Measurements from ENCODE around the gene DUSP5.
"Not testable (repeated sequence)": the region's sequence is repeated elsewhere in the genome, so short reads cannot be mapped to it uniquely, and the experiment has no call there.

The DUSP5 gene, protein sequence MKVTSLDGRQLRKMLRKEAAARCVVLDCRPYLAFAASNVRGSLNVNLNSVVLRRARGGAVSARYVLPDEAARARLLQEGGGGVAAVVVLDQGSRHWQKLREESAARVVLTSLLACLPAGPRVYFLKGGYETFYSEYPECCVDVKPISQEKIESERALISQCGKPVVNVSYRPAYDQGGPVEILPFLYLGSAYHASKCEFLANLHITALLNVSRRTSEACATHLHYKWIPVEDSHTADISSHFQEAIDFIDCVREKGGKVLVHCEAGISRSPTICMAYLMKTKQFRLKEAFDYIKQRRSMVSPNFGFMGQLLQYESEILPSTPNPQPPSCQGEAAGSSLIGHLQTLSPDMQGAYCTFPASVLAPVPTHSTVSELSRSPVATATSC

DNA sequence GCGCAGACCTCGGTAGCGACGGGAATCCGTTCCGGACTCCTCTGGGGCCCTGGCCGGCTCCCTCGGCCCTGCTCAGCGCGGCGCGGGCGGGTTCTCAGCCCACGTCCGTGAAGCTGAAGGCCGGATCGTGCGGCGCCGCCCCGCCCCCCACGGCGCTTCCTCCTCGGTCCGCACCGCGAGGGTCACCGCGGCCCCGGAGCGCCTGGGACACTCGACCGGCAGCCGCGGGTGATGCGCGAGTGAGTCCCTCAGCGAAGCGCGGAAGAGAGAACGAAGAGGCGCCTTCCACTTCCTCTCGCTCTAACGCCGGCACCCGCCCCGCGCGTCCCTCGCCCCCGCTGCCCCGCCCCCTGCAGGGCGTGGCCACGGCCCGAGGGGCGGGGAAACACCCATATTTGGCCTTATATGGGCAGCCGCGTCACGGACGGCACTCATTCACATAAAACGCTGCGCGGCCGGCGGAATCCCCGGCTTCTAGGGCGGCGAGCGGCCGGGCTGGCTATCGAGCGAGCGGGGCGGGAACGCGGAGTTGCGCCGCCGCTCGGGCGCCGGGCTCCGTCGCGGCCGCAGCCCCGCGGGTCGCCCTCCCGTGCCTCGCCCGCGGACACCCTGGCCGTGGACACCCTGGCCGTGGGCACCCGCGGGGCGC is at the start of gene DUSP5:
DUSP5 (plus strand) TSS at position 470 of the 649 bp plus-strand sequence. CDS start 215 bp downstream, outside the sequence.
- DNase-seq, result peak; percentile 77

DNA sequence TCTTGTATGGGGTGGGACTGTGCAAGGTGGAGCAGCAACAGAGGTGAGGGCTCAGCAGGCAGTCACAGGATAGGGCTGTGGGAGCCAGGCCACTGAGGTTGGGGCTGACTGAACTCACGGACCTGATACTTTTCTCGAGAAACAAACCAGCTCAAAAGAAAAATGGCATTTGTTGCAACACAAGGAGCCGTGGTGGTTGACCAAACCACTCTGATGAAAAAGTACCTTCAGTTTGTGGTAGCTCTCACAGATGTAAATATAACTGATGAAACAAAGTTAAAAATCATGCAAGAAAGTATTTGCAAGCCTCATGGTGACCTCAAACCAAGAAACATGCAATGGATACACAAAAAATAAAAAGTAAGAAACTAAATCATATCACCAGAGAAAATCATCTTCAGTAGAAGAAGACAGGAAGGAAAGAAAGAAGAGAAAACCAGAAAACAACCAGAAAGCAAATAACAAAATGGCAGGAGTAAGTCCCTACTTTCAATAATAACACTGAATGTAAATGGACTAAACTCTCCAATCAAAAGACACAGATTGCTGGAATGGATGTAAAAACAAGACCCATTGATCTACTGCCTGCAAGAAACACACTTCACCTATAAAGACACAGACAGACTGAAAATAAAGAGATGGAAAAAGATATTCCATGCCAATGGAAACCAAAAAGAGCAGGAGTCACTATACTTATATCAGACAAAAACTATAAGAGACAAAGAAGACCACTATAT is 48.9 kb upstream of the DUSP5 start:
- no peak for DNase-seq

DNA sequence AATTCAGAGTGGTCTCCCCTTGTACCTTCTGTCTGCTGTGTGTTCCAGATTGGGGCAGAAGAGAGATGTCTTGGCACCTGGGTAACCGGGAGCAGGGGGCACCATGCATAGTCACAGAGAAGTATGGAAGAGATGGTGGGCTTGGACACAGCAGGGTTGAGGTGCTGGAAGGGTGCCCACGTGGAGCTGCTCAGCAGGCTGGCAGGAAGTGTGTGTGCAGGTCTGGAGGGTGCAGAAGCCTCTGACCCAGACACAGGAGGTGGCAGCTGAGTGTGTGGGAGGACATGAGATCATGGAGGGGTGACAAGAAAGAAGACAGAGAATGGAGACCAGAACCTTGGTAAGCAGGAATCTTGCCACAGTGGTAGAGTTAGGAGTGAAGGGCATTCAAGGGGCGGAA is 42.3 kb upstream of the DUSP5 start:
- no peak for DNase-seq

DNA sequence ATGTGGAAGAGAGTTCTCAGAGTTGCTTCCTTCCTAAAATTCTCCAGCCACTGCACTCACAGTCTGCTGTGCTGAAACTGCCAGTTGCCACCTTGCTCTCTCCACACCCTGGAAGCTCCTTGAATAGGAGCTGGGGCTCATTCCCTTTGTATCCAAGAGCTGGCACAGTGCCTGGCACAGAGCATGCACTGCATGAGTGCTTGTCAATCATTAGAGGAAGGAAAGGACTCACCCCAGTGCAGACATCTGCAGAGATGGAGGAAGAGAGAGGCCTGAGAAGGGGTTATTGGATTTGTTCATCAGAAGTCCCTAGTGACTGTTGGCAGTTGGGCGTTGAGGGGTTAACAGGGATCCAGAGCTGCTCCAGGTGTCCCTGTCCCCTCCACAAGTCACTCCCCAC is 41.7 kb upstream of the DUSP5 start:
- DNase-seq, result no peak

DNA sequence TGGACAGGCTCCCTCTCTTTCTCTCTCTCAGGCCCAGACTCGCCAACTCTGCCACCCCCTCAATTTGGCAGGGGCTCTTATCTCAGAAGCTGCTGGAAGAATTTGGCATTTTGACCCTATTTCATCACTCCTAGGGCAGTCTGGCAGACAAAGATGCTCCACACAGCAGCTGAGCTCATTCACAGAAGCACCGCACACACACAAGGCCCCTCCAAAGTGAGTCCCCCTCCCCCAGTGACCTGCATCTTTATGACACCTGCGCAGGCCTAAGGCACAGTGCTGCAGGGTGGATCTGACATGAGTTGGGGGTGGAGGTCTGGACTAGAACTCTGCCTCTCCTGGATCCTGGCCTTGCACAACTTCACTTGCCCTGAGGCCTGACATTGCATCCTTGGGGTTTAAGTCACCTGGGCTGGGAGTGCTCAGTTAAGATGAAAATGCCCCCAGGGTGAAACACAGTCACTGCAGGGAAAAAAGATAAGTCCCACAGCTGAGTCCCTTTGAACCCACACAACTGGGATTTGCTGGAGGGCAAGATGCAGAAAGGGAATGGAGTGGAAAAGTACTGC is 41.1 kb upstream of the DUSP5 start:
- DNase-seq, result no peak

DNA sequence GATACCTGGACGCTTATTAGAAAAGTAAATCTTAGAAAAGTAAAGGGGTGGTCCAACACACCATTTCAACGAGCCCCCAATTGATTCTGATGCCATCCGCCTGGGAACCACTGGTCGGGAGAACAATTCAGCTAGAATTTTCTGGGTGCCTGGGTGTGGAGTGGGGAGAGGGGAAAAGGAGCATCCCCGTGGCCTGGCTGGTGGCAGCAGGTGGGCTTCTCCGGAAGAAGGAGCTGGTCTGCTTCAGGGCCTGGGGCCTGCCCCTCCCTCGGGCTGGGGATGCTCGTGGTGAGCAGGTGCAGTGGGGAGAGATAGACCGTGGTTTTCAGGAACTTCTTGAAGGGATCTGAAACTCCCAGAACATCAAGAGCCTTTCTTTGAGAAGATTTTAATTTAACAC is 39.9 kb upstream of the DUSP5 start:
- no peak for DNase-seq

DNA sequence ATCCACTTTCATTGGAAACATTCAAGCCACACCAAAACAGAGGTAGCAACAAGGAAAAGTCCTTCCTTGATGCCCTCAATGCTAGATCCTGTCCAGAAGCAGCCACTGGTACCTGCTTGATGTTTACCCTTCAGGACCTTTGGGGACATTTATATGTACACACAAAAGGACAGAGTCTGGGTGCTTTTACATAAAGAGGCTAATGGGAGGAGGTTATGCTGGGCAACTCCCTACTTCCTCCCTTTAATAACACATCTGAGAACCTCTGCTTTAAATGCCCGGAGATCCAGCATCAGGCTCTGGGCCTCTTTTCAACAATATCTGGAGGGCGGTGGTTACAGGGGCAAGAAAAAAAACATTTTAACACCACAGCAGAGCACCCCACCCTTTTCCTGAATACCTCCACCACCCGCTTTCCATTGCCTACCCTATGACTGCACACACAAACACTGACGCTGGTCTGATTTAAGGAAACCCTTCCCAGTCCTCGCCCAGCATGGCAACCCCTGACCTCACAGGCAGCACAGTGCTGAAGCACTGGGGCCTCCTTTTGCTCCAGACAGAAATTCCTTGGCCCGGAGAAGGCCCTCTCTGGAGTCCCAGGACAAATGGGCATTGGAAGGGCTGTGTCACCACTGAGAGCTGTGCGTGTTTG is 39.3 kb upstream of the DUSP5 start:
- DNase-seq, result no peak

DNA sequence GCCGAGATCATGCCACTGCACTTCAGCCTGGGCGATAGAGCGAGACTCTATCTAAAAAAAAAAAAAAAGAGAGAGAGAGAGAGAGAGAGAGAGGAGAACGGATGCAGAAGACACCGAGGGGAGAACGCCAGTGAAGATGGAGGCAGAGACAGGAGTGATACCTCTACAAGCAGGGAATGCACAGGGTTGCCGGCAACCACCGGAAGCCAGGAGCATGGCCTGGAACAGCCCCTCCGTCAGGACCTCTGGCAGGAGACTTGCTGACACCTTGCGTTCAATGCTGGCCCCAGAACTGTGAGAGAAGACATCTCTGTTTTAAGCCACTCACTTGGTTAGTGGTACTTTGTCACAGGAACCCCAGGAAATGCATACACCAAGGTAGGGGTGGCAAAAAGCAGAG is 38.1 kb upstream of the DUSP5 start:
- DNase-seq, result no peak

DNA sequence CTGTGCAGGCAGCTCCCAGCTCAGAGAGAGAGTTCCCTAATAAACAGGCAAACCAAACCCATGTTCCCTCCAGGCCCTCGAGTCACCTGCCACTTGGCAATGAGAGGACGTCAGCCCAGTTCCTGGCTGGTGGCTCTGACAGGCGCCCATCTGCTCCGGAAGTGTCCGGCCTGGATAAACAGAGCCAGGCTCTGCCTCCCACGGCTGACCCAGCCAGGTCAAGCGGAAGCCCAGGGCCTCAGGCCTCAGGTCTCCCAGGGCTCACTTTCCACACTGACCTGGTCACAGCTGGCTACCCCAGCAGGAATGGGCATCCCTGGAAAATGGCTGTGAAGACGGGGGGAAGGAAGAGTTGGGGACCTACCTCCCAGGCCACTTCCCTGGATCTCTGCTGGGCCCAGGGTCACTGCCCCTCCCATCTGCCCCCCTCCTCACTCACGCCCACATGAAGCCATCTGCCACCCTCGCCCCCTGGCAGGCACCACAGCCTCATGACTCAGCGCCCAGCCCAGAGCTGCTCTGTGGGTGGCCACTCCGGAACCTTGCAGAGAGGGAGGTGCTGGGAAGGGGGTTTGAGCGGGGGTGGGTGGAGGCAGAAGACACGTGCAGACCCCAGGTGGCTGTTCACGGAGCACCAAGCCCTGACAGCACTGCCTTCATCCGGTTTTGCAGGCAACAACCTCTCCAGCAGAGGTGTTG is 37.4 kb upstream of the DUSP5 start:
- DNase-seq, result peak; percentile 34

DNA sequence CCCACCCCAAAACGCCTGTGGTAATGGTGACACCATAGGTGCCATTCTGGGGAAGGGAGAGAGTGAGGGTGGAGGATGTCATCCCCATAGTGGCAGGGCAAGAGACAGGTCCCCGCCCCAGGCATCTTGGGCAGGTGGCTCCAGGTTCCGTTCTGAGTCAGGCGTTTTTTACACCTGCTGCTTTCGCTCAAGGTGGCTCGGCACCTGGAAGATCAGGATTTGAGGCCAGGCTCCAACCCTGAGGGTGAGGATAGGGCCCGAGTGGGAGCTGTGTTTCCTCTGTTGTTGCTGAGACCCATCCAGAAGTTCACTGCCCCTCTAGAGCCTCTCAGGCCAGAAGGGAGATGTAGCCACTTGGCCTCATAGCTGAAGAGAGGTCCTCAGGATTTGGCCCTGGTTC is 36.6 kb upstream of the DUSP5 start:
- no peak for DNase-seq

DNA sequence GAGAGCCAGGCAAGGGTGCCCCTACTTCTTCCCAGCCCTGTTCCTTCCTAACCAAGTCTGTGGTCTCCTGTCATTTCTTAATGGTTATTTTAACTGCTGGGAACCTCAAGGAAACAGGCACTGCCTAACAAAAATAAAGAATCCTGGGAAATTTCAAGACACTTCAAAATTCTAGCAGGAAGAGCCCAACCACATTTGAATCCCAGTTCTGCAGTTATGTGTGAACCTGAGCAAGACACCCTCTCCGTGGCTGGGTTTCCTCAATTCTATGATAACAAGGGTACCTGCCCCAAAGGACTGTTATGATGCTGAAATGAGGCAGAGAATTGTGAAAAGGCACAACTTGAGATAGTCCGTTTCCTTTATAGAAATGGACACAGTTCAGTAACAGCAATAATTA is 36.2 kb upstream of the DUSP5 start:
- DNase-seq, result no peak

DNA sequence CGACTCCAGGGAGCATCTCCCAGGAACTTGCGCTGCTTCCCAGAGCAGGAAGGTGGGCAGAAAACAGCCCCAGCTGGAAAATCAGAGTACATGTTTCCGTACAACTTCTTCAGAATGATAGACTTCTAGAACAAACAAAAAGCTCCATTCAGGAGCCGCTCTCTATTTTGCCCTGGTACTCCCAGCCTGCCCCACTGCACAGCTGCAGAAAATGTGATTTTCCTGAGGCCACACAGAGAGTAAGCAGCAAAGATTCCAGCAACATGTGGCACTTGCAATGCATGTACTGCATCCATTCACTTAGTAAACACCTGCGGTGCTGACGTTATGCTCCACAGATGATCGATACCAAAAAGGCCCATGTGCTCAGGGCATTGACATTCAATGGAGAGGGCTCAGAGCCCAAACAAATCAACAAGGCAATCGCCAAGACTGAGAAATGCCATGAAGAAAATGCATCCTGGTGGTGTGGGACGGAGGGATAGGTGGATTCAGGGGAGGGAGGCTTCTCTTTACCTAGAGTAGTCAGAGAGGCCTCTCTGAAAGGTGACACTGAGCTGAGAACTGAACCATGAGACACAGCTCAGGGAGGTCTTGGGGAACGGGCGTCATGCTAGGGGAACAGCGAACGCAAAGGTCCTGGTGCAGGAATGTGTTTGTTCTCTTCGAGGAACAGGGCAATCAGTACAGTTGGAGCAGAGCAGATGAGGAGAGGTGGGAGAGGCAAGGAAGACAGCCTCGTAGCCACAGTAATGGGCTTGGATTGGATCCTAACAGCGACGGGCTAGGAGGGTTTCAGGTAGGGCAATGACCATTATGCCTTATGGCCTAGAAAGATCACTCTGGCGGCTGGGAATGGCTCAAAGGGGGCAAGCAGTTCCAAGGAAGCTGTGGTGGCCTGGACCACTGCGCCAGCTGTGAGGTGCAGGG is 35.3 kb upstream of the DUSP5 start:
- DNase-seq, result no peak

DNA sequence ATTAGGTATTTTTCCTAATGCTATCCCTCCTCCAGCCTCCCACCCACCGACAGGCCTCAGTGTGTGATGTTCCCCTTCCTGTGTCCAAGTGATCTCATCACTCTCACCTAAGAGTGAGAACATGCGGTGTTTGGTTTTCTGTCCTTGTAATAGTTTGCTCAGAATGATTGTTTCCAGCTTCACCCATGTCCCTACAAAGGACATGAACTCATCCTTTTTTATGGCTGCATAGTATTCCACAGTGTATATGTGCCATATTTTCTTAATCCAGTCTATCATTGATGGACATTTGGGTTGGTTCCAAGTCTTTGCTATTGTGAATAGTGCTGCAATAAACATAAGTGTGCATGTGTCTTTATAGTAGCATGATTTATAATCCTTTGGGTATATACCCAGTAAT is 29.4 kb upstream of the DUSP5 start:
- DNase-seq, result not testable (repeated sequence)

DNA sequence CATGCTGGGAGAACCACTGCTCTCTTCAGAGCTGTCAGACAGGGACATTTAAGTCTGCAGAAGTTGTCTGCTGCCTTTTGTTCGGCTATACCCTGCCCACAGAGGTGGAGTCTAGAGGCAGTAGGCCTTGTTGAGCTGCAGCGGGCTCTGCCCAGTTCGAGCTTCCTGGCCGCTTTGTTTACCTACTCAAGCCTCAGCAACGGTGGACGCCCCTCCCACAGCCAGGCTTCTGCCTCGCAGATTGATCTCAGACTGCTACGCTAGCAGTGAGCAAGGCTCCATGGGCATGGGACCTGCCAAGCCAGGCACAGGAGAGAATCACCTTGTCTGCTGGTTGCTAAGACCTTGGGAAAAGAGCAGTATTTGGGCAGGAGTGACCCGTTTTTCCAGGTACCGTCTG is 27.2 kb upstream of the DUSP5 start:
- DNase-seq, result not testable (repeated sequence)

DNA sequence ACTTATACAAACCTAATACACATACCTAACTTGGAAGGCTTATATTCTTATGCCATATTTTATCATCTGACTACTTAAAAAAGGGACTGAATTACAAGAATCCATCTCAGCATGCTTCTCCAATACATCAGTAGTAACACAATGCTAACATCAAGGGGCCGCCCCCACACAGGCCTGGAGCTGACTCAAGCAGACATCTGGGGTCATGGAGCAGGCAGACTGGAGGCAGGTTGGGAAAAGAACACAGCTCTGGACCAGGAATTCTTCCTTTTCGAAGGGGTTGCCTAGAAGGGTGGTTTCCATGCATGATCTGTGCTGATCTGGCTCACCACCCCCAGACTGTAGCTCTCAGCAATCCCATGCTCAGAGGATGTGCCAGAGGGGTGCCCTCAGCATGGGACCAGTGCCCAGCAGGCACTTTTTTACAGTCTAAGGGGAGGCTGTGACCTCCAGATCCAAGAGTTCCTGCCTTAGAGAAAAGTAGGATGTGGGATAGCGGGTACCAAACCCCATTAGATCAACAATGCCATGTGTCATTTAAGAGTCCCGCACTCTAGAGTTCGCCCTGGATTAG is 26.1 kb upstream of the DUSP5 start:
- no peak for DNase-seq

DNA sequence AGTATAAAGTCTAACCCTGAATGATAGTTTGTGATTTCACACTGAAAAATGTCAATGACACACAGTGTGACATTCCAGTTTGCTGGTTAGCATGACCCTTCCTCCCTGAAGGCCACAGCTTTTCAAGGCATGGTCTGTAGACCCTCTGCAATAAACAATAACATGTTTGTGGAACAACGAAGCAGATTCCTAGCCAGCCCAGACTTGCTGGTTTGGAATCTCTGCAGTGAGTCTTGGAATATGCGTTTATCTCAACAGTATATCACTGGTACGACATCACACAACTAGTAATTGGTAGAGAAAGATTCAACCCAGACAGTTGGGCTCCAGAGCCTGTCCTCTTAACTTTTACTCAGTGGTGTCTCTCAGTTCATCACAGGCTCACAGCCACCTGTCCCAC is 23.7 kb upstream of the DUSP5 start:
- no peak for DNase-seq

DNA sequence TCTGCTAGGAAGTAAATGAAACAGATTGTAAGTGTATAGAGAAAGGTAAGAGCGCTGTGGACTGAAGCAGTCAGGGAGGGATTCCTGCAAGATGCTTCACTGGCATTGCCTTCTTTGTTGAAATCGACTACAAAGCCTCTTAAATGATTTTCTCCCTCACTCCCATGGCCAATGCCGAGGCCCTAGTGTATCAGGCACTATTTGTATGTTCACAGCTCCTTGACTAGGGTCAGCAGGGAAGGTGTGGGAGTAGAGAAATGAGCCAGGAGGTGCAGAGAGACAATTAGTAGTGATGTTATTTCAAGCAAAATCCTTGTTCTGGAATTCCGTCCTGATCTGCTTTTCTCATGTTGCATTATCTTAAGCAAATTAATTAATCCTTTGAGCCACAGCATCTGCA is 22.9 kb upstream of the DUSP5 start:
- no peak for DNase-seq

DNA sequence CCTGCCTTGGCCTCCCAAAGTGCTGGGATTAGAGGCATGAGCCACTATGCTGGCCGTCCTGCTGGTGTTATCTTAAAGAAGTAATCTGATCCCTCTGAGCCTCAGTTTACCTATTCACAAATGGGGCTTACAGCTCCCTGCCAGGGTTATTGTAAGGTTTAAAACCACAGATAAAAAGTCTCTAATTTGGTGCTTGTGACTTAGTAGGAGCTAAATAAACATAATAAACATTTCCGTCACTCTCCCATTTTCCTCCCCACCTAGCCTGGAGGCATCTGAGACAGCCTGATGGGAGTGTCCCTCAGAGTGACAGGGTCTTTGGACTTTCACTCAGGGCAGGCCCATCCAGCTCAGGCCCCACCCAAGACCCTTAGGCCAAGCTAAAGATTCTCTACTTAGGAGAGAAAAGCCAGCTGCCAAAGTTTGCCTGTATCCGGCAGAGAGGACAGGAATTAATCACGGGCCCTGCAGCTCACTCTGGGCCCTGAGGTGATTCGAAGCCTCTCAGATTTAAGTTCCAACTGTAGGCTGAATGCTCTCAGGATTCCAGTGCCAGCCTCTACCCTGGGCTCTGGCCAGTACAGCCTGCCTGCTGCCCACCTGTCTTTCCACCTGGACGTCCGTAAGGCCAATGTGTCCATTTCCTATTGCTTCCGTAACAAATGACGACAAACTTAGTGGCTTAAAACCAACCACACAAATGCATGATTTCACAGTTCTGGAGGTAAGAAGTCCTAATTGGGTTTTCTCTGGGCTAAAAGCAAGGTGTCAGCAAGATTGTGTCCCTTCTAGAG is 21.8 kb upstream of the DUSP5 start:
- no peak for DNase-seq

DNA sequence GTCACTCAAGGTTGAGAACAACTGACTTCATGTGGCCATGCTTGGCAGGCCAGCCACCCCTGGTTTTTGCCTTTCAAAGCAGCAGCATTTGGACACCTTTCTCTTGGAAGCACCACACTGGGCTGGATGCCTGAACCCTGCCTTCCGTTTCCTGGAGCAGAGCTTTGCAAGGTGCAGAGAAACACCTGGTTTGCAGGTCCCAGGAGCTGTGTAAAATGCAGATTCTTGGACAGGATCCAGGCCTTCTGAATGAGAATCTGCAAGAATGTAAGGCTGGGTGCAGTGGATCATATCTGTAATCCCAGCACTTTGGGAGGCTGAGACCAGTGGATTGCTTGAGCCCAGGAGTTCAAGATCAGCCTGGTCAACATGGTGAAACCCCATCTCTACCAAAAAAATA is 18.0 kb upstream of the DUSP5 start:
- DNase-seq, result no peak

DNA sequence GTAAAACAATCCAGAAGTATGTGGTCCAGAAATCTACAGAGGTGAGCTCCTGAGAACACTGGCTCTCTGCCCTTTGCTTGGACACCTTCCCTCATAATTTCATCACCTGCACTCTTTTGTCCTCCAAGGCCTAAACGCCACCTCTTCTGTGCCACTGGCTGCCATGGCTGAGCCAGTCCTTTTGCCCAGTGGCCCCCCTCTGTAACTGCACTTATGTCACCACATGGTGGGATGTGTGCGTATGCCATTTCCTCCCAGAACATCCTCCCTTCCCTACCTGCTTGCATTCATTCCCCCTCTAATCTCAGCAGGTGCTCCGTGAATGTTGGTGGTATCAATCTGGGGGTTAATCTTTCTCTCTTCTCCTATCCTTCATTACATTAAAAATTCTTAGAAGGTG is 17.3 kb upstream of the DUSP5 start:
- DNase-seq, result no peak

All from NCI-H1694 (cell line).